HFFc6 (cell line): Measurements from ENCODE around the gene CPPED1. TPM values are rescaled to one million over a fixed set of nuclear protein-coding genes. Genes with fewer than 3 reads are reported as not detected.

Source experiments
- DNase-seq: peaks from one replicate; pipeline ENCODE4 v3.0.0-alpha.2; 2018
- H3K27ac Mint-ChIP-seq: 2 replicates; pipeline ENCODE4 v1.8.0; 2020; ENCODE audit warnings: mild to moderate bottlenecking, mixed read lengths
- H3K27me3 Mint-ChIP-seq: 2 replicates; pipeline ENCODE4 v1.8.0; 2021; ENCODE audit warnings: mild to moderate bottlenecking, moderate library complexity, mixed read lengths; ENCODE audit not compliant: insufficient read depth
- H3K36me3 Mint-ChIP-seq: 2 replicates; pipeline ENCODE4 v1.8.0; 2021; ENCODE audit warnings: low read depth, mixed read lengths
- H3K4me1 Mint-ChIP-seq: 2 replicates; pipeline ENCODE4 v1.8.0; 2020; ENCODE audit warnings: low read depth, mixed read lengths
- H3K4me3 Mint-ChIP-seq: 2 replicates; pipeline ENCODE4 v1.8.0; 2020; ENCODE audit warnings: mild to moderate bottlenecking, moderate library complexity, mixed read lengths
- H3K9me3 Mint-ChIP-seq: 2 replicates; pipeline ENCODE4 v1.8.0; 2020; ENCODE audit warnings: mild to moderate bottlenecking, mixed read lengths
- CTCF ChIP-seq: fragments of 200-600 bp; sonication (generic); IDR thresholded peaks from 2 replicates; pipeline ENCODE4 v1.5.0; 2021; ENCODE audit warnings: antibody characterized with exemption, mild to moderate bottlenecking
- total RNA-seq, 6 experiments: library from RNA; stranded (reverse); fragmentation: NEBNext Ultra II Directional; extraction: Animal tissue kit (Norgen Biotek cat#: 25700); gene quantifications; 2 replicates in 1 of 6; 3 replicates in 5 of 6; pipeline ENCODE4 v1.2.3, GENCODE V29; 2021

The CPPED1 gene
- total RNA-seq, 6 experiments from 2014 or later: 54.6 to 66.7 (median 63.1) TPM

GRCh38 chr16:12758670-12759558 lies 44.8 kb downstream of the CPPED1 start:
- no peak for TF ChIP-seq CTCF
- peaks cover 3% of the 10 kb centered on the region for H3K27me3 Mint-ChIP-seq
- H3K4me1 Mint-ChIP-seq: peaks cover 26% of the 10 kb centered on the region
- no peak overlapping the region for H3K4me3 Mint-ChIP-seq
- no peak overlapping the region for H3K27ac Mint-ChIP-seq
- H3K36me3 Mint-ChIP-seq: peaks cover 19% of the 10 kb centered on the region
- DNase-seq: no peak
- H3K9me3 Mint-ChIP-seq: no peaks in the 10 kb centered on the region

DNA sequence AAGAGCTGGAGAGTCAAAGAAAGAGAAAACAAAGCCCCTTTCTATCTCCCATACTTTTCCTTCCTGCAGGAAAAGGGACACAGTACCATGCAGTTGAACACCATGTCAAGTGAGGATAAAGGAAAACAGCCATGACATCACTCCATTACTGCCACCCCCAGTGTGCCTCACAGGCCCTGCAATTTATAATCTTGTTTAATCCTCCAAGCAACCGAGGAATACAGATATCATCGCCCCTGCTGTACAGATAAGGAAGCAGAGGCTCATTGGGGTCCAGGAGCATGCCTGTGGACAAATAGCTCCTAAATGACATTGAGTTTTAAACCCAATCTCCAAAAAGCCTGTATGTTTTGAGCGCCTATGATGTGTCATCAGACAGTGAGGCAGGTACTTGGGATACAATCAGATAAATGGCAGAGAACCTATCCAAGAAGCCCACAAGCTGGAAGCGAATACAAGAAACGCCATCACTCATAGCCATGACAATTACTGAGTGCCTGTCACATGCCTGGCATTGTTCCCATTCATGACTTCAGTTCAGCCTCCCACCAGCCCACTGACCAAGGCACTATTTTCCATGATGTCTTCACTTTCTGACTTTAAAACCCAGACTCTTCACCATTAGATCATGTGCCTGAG lies 45.5 kb downstream of the CPPED1 start:
- H3K9me3 Mint-ChIP-seq: no peaks in the 10 kb centered on the region
- H3K27me3 Mint-ChIP-seq: peaks cover 3% of the 10 kb centered on the region
- no peak for TF ChIP-seq CTCF
- H3K4me3 Mint-ChIP-seq: no peak overlapping the region
- peaks cover 19% of the 10 kb centered on the region for H3K36me3 Mint-ChIP-seq
- peaks cover 26% of the 10 kb centered on the region for H3K4me1 Mint-ChIP-seq
- no peak for DNase-seq
- no peak overlapping the region for H3K27ac Mint-ChIP-seq

DNA sequence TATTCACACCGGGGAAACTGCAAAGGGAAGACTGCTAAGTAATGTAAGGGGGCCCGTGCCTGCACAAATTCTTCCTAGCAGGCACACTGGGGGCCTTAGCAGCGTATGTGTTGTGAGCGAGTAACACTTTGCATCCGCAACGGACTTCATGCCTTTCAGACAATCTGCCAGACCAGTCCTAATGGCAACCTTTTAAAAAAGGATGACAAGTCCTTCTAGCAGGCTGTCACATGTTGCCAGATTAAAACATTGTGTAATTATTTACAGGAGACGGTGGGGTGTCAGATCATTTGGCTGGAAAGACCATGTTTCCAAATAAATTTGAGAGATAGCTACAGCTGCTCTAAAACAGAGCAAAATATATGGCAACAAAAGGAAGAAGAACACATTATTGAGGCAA lies 46.1 kb downstream of the CPPED1 start:
- no peak overlapping the region for H3K4me3 Mint-ChIP-seq
- H3K36me3 Mint-ChIP-seq: peaks cover 19% of the 10 kb centered on the region
- H3K4me1 Mint-ChIP-seq: peaks cover 26% of the 10 kb centered on the region
- TF ChIP-seq CTCF: no peak
- no peak overlapping the region for H3K27ac Mint-ChIP-seq
- no peaks in the 10 kb centered on the region for H3K9me3 Mint-ChIP-seq
- DNase-seq: no peak
- H3K27me3 Mint-ChIP-seq: peaks cover 3% of the 10 kb centered on the region

DNA sequence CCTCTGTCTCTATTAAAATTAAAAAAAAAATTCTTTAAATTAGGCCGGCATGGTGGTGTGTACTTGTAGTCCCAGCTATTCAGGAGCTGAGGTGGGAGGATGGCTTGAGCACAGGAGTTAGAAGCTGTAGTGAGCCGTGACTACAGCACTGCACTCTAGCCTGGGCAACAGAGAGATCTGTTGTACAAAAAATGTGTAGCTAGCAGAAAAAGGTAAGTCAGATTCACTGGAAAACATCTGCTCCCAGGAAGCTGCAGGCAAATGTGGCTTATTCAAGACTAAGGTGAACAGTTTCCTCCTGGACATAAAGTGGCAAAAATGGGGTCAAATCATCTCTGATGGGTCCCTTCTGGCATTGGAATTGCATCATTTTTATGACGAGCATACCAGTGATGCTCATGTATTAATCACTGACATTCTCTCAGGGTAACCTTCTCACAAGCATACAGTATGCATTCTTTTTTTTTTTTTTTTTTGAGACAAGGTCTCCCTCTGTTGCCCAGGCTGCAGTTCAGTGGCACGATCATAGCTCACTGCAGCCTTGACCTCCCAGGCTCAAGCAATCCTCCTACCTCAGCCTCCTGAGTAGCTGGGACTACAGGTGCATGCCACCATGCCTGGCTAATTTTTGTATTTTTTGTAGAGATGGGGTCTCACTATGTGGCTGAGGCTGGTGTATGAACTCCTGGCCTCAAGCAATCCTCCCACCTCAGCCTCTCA lies 48.7 kb downstream of the CPPED1 start:
- H3K27ac Mint-ChIP-seq: peak overlapping the region; percentile 81
- no peaks in the 10 kb centered on the region for H3K9me3 Mint-ChIP-seq
- peaks cover 3% of the 10 kb centered on the region for H3K27me3 Mint-ChIP-seq
- peaks cover 10% of the 10 kb centered on the region for H3K36me3 Mint-ChIP-seq
- TF ChIP-seq CTCF: no peak
- H3K4me3 Mint-ChIP-seq: no peak overlapping the region
- DNase-seq: peak; percentile 61
- peaks cover 32% of the 10 kb centered on the region for H3K4me1 Mint-ChIP-seq

- peaks cover 8% of the 10 kb centered on the region; the same call in 1 of the 2 replicates for H3K36me3 Mint-ChIP-seq
- no peak for TF ChIP-seq CTCF
- no peak for DNase-seq
- H3K9me3 Mint-ChIP-seq: no peaks in the 10 kb centered on the region
- peak overlapping the region; percentile 26; the same call in 1 of the 2 replicates for H3K27ac Mint-ChIP-seq
- H3K4me1 Mint-ChIP-seq: peaks cover 41% of the 10 kb centered on the region
- peaks cover 3% of the 10 kb centered on the region for H3K27me3 Mint-ChIP-seq
- no peak overlapping the region for H3K4me3 Mint-ChIP-seq
Observed at GRCh38 chr16:12753203-12754023, 50.3 kb downstream of the CPPED1 start.
